DMS153 treated with DMSO at 0.1 percent for 48 hours (cell line): ENCODE results near the gene DNAH17.

ENCODE experiments used
- DNase-seq: peaks from one replicate; lab custom pipeline; 2025; ENCODE audit not compliant: unreplicated experiment; lab: John Stamatoyannopoulos, UW

The DNAH17 gene

DNA sequence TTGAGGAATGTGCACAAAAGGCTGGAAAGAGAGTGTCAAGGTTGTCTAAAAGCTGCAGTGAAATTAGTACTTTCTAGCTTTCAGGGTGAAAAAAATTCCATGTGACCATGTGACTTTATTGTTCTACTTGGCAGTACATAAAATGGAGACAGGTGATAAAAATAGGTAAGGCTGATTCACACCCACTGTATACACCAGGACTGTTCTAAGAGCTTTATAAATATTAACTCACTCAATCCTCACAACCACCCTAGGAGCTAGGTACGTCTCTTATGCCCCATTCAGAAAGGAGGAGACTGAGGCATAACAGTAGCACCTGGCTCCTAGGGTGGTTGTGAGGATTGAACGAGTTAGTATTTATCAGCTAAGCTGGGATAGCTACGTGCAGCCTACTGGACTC lies 28.2 kb upstream of the DNAH17 start:
- DNase-seq: no peak

DNA sequence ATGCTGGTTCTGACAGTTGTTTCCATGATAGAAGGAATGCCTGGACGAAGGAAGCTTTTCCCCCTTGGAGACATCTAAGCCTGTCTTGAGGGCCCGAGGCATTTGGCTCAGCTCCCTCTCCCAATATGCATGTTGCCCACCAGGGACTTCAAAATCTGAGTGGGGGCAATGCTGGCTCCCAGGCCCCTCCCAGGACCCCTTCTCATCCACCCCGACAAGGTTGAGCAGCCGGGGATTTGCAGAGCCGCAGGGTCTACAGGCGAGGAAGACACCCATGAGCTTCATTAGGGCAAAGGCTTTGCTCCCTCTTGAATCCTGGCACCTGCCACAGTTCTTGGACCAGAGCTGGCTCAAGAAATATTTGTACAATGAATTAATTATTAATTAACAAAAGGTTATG lies 25.1 kb upstream of the DNAH17 start:
- no peak for DNase-seq

DNA sequence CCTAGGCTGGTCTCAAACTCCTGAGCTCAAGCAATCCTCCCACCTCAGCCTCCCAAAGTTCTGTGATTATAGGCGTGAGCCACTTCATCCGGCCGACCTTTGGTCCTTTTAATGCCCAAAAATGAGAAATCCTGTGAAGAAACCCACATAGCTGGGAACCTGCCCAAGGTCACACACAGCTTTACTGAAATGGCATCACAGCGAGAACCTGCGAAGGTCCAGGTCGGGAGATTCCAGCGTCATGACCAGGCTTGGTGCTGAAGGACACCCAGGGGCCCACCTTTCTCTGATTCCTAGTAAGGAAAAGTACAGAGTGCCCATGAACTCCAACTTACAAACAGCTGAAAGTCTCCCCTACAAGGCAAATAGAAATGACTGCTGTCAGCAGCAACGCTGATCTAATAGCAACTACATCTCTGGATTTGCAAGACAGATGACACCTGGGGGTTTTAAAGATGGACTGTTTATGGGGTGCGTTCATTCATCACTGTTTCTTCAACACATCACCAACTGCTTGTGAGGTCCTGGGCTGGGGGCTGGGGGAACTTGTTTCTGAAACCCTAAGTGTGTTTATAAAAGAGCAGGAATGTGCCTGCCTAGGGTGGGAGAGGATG lies 24.5 kb upstream of the DNAH17 start:
- no peak for DNase-seq

DNA sequence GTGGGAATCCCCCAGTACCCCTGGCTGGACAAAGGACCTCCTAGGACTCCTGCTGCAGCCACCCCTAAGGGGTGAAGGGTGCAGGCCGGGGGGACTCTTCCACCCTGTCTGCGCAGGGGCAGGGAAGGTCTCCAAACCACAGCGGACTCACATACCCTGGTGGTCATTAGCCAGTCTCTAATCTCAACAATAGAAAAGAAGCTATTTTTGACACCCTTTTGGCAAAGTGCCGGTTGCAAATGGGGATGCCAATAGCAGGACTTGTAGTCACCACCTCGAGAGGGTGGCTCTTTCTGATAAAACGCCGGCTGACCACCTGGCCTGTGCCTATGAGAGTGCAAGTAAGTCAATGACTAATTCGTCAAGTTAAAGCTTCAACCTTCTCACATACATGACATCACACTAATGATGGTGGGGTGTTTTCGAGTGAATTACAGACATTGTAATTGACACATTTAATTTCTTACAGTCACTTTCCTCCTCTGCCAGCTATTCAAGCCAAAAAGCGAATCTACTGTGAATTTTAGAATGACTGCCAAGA lies 23.1 kb upstream of the DNAH17 start:
- DNase-seq: no peak

DNA sequence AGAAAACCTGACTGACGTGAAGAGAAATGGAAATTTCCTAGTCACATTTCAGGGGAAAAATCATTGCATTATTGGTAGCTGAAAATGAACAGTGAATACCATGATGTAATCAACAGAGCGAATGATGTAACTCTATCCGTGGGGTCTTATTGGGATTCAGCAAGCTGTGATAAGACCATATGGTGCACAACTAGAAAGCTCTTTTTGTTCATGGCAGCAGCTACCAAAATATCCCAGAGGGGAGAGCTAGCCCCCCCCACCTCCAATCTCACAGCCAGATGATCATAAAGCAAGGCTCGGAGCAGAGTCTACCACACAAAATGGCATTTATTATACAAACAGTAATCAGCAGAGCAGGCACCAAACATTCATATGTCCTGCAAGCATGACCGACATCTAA lies 22.2 kb upstream of the DNAH17 start:
- no peak for DNase-seq

DNA sequence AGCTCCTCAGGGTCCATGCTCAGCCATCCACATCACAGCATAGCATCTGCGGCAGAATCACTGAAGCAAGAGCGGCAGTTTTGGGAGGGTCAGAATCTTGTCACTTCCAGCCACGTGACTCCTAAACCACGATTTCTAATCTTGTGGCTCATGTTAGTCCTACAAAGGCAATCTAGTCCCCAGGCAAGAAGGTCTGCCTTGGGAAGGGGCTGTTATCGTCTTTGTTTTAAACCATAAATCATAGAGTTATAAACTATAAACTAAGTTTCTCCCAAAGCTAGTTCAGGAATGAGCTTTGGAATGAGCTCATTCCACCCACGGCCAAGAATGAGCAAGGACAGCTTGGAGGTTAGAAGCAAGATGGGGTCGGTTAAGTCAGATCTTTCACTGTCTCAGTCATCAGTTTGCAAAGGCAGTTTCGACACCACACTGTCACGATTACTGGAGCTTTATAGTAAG lies 20.8 kb upstream of the DNAH17 start:
- no peak for DNase-seq

DNA sequence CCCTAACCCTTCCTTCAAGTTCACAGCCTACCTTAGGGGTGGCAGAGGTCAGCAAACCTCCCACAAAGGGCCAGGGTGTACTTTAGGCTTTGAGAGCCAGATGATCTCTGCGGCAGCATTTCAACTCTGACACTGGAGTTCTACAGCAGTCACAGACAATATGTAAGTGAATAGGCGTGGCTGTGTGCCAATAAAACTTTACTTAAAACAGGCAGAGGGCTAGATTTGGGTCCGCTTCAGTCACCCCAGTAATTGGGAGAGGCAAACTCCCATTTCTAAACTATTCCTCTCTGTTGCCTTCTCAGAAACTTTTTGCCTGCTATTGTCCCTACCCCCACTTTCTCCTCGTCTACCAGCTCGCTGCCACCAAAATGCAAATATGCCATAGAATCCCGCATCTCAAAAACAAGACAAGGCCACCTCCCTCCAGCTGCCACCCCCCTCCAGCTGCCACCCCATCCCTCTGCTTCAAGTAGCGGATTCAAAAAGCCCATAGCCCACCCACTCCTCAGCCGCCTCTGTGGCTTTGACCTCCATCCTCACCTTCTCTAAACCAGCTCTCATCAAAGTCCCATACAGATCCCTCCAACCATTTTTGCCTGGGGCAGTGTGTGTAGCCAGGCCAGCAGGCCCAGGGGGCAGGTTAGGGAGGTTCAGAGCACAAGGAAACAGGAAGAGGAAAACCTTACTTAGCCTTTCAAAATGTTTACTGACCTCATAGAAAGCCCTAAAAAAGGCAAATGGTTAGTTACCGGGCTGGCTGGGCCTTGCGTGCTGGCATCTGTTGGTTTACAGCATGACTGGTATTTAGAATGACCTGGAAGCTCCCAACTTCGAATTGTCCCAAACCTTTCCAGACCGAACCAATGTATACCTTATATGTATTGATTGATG lies 19.9 kb upstream of the DNAH17 start:
- no peak for DNase-seq

DNA sequence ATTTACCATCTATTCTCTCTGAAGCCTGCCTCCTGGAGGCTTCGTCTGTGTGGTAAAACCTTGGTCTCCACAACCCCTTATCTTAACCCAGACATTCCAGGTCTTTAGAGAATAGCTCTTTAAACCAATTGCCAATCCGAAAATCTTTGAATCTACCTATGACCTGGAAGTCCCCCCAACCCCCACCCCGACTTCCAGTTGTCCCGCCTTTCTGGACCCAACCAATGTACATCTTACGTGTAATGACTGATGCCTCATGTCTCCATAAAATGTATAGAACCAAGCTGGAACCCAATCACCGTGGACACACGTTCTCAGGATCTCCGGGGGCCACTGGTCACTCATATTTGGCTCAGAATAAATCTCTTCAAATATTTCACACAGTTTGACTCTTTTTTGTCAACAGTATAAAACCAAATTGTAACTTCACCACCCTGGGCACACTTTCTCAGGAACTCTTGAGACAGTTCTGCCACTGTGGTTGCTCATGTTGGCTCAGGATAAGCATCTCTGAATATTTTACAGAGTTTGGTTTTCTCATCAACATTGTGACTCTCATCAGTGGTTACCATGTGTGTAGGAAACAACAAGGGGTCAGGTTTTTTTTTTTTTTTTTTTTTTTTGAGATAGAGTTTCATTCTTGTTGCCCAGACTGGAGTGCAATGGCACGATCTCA lies 18.1 kb upstream of the DNAH17 start:
- DNase-seq: no peak

DNA sequence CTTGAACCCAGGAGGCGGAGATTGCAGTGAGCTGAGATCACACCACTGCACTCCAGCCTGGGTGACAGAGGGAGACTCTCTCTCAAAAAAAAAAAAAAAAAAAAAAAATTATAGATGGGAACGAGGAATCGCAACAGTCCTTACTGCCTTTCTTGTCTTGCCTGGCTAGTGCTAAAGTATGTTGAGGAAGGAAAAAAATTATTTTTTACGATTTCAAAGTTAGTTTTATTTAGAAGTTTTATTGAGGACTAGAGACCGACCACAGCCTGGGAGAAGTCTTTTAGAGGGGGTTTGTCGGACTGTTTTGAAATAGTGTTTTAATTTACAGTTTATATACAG lies 15.8 kb upstream of the DNAH17 start:
- no peak for DNase-seq

DNA sequence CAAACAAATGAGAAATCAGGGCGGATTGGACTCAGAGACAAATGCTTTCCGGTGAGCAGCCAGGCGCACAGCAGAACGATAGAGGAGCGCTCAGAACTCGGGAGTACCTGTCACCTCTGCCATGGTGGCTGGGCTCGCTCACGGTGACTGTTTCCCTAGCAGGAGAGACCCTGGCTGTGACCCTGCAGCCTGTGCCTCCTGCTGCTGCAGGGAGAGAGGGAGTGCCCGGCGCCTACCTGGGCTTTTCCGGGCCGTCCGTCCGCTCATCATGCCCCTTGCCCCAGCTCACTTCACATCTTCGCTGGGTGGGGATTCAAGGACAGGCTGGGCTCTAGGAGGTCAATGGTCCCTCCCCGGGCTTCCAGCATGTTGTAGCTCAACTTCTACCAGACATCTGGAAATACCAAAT lies 14.1 kb upstream of the DNAH17 start:
- no peak for DNase-seq

DNA sequence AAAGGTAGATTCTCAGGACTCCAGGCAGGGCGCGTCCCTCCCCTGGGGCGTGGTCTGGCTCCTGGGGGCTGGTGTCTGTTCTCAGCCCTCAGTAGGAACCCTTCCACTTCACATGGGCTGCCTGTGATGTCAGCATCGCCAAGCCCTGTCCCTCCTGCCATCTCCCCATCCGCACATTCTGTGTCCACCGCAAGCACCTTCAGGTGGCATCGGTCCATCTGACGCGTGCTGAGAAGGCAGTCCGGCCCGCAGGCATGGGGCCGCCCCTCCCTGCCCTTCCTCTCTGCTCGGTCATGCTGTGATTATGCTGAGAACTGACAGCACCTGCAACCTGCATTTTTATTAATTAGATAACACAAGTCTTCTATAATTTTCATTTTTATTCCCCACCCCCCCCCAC lies 12.7 kb upstream of the DNAH17 start:
- no peak for DNase-seq

DNA sequence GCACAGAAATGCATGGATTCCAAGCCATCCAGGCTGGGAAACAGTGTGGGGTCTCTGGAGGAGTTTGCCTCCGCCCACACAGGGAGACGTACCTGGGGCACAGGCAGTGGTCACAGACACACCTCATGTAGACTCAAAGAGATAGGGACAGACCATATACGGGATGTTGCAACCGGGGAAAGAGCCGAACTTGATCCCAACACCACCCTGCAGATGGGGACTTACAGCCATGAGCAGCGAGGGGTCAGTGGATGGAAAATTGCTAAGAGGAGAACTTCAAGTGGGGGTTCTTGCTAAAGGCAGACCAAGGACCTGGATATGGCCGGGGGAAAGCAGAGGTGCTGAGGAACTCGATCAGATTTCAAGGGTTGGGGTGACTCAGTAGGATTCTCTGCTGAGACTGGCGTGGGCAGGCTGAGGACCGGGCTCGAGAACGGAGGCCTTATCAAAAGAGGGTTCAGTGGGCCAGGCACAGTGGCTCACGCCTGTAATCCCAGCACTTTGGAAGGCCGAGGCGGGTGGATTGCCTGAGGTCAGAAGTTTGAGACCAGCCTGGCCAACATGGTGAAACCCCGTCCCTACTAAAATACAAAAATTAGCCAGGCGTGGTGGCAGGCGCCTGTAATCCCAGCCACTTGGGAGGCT lies 12.0 kb upstream of the DNAH17 start:
- DNase-seq: no peak

DNA sequence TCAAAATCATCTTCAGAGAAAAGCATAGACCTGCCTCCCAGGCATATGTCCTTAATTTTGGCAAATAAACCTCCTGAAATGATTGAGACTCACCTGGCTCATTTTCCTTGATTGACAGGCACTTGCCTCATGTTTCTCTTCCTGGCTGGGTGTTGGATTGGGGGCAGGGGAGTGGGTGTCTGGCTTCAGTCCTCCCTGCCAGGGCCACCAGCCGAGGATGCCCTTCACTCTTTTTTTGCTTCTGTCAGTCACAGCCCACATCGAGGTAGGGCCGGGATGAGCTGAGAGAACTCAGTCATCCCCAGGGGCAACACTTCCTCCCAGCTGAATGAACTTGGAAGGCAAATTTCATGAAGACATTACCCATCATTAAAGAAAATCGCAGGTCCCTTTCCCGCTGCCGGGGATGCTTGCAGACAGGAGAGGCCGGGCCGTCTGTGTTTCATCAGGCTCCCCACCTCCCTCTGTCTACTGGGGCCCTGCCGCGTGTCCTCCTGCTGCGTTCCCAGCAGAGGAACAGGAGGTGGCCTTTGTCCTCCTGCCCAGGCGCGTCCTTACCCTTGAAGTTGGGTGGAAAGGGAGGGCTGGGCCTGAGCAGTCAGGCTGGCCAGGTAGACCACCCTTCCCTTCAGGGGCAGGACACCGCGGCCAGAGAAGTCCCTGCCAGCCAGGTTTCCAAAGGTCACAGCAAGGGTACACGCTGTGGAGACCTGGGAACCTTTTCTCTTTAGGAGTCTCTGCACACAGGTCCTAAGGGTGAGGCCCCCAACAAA lies 11.2 kb upstream of the DNAH17 start:
- no peak for DNase-seq

DNA sequence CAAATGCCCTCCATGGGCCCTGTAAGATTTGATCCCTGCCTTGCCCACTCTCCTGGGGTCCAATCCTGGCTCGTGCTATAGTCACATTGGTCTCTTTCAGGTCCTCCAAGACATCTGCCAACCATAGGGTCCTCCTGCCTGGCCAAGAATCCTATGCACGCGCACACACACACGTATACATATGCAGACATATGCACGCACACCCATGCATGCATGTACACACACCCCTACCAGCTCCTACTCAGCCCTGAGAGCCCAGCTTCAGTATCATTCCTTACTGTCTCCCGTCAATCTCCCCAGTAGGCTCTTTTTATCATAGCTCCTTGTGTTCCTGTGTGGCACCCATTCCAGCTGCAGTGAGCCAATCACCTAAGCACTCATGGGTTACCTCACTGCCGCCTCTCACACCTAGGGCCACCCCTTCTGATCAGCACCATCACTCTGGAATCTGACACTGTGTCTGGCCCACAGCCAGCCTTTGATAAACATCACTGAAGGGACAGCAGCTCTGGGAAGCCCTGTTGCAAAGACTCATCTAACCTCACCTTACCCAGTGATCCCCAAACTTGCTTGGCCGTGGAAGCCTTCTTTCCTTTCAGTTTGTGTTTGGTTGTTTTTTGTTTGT lies 7.9 kb upstream of the DNAH17 start:
- no peak for DNase-seq

DNA sequence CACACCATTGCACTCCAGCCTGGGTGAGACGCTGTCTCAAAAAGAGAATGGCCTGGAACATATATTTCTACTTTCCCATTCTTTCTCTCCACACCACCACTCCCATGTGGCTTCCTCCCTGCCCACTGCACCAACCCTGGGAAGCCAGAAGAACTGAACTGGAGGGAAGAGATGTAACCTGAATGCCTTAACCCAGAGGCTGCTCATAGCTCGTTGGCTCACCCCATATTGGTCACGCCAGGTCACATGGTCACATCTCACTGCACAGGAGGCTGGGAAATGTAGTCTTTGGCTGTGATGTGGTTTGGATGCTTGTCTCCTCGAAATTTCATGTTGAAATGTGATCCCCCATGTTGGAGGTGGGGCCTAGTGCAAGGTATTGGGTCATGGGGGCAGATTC lies 5.9 kb upstream of the DNAH17 start:
- DNase-seq: no peak

DNA sequence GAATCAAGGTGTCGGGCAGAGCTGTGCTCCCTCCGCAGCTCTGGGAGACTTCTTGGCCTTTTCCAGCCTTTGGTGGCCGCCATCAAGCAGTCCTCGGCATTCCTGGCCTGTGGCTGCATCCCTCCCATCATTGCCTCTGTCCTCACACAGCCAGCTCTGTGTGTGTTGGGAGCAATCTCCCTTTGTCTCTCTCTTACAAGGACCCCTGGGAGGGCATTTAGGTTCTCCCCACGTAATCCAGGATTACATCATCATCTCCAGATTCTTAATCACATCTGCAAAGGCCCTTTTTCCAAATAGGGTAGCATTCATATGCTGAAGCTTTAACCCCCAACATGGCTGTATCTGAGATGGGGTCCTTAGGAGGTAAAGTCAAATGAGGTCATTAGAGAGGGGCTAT lies 4.1 kb upstream of the DNAH17 start:
- no peak for DNase-seq

DNA sequence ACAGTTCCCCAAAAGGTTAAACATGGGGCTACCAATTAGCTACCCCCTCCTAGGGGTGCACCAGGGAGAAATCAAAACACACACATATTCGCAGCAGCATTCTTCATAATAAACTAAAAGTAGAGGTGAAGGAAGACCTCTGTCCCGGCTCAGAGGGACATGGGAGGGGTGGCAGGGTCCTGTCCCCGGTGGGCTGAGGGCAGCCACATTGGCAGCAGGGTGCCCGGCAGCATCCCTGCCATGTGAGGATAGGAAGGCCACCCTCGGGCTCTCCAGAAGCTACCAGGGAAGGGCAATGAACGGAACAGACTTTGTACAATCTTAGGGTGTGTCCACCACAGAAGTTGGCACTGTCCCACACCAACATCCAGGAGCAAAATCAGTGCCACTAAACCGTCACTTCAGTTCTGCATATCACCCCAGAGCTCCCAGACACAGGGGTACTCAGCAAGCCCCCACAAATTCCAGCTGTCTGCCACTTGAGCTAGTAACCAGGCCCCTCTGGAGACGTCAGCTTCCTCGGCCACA lies 3.1 kb upstream of the DNAH17 start:
- no peak for DNase-seq

DNA sequence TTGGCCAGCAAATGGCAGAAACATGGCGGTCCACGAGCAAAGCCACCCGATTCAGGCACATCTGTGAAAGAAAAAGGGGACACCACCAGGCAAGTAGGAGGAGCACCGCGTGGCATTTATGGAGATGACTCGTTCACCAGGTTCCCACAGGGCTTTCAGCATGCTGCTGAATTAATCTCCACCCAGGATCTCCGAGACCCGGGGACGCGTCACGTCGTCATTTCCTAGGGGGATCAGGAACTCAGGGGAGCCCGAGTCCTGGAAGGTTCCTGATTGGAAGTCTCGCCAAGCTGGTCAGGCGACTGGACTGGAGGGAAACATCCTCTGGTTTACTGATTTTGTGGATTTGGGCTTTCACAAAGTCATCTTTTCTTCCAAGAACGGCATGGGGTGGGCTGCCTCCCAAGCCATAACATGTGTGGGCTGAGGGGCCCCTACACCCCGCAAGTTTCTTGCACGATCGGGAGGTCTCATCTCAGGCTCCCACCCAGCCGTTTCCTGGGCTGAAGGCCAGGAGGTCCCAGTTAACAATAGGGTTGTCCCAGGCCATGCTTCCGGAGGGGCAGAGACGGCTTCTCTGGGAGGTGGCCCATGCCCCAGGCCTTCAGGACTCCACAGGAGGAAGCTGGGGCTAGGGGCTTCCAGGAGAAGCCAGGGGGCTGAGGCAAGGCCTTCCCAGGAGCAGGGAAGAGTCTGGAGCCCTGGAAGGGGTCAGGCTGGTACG lies 645 bp downstream of the DNAH17 start:
- no peak for DNase-seq

DNA sequence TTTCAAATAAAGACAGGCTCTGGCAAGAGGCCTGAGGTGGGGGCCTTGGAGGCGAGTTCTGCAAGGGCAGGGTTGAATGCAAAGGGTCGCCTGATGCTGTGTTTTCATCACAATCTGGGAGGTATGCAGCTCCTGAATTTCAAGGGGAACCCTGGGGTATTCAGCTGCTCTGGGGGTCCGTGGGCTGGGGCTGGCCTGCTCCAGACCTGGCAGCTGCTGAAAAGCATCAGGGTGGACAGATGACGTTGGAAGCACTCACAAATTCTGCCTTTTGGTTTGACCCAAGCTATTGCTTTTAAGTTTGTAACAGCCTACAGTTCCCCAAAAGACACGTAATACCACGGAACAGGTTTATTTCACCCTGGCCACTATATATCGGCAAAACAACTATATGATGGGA lies 1.3 kb downstream of the DNAH17 start:
- DNase-seq: no peak
